TTC549 (cell line): Measurements from ENCODE around the gene RARRES2.

Experiments used
- FAIRE-seq: peaks from 2 replicates; lab custom pipeline; 2012; peaks lifted over from hg19 to GRCh38; lab: Jason Lieb, UNC

The RARRES2 gene

GRCh38 chr7:150376560-150376959 lies 35.1 kb upstream of the RARRES2 start:
- FAIRE-seq: no peak

GRCh38 chr7:150375662-150376521 lies 34.5 kb upstream of the RARRES2 start:
- no peak for FAIRE-seq

GRCh38 chr7:150374472-150374871 lies 33.0 kb upstream of the RARRES2 start:
- FAIRE-seq: no peak

DNA sequence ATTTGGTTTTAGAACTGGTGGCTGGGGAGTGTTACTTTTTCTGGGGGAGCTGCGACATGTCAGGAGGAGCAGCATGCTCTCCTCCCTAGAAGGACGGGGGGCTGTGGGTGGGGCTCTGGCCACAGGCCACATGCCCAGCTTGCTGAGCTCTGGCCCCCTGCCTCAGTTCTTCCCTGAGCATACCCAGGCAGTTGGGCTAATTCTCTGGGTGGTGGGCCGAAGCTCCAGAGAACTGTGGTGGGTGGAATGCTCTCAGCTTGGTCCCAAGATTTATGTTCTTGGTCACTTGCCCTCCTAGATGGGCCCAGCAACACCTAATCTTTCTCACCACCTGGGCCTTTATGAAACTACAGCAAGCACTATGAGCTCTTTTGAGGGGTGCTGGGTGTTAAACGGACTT lies 32.6 kb upstream of the RARRES2 start:
- no peak for FAIRE-seq

DNA sequence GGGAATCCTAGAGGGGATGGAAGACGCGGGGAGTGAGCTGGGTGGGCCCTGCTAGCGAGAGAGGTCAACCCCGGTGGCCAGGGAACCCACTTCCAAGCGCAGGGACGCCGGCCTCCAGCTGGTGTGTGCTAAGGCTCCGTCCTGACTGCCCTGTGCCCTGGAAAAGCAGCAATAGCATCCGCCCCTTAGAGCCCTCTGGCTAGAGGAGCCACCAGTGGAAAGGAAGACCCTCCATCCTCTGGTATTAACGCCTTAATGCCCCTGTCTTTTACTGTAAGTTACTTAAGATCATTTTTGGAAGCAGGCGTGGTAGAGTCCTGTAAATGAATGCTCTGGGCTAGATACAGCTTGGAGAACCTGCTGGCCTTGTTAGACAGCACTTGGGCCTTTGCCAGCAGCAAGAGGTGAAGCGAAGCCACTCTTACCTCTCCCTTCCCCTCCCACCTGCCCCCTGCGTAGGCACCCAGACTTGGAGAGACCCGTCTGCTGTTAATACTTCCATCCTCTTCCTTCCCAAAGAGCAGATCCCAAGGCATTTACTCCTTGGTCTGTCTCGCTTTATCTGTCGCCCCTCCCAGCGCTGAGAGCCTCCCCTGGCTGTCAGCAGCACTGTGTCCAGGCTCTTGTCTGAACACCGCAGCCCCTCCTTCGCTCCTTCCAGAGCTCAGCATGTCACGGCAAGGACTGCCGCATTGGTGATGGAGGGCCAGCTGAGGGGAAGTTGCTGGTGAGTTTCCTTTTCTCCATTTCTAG lies 31.8 kb upstream of the RARRES2 start:
- FAIRE-seq: no peak

DNA sequence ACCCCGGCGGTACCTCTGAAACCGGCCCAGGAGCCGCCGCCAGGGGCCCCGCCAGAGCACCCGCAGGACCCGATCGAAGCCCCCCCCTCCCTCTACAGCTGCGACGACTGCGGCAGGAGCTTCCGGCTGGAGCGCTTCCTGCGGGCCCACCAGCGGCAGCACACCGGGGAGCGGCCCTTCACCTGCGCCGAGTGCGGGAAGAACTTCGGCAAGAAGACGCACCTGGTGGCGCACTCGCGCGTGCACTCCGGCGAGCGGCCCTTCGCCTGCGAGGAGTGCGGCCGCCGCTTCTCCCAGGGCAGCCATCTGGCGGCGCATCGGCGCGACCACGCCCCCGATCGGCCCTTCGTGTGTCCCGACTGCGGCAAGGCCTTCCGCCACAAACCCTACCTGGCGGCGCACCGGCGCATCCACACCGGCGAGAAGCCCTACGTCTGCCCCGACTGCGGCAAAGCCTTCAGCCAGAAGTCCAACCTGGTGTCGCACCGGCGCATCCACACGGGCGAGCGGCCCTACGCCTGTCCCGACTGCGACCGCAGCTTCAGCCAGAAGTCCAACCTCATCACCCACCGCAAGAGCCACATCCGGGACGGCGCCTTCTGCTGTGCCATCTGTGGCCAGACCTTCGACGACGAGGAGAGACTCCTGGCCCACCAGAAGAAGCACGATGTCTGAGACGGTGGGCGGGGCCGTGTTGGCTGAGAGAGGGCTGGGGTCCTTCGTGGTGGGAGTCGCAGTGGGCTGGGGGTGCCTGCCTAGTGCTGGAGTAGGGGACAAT lies 31.0 kb upstream of the RARRES2 start:
- no peak for FAIRE-seq

DNA sequence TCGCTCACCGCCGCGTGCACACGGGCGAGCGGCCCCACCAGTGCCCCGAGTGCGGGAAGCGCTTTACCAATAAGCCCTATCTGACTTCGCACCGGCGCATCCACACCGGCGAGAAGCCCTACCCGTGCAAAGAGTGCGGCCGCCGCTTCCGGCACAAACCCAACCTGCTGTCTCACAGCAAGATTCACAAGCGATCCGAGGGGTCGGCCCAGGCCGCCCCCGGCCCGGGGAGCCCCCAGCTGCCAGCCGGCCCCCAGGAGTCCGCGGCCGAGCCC lies 30.5 kb upstream of the RARRES2 start:
- FAIRE-seq: no peak

DNA sequence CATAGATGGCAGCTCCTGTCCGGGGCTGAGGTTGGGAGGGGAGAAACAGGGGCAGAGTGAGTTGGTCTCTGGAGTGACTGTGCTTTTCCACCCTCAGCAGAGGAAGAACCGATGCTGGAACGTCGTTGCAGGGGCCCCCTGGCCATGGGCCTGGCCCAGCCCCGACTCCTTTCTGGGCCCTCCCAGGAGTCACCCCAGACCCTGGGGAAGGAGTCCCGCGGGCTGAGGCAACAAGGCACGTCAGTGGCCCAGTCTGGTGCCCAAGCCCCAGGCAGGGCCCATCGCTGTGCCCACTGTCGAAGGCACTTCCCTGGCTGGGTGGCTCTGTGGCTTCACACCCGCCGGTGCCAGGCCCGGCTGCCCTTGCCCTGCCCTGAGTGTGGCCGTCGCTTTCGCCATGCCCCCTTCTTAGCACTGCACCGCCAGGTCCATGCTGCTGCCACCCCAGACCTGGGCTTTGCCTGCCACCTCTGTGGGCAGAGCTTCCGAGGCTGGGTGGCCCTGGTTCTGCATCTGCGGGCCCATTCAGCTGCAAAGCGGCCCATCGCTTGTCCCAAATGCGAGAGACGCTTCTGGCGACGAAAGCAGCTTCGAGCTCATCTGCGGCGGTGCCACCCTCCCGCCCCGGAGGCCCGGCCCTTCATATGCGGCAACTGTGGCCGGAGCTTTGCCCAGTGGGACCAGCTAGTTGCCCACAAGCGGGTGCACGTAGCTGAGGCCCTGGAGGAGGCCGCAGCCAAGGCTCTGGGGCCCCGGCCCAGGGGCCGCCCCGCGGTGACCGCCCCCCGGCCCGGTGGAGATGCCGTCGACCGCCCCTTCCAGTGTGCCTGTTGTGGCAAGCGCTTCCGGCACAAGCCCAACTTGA lies 29.9 kb upstream of the RARRES2 start:
- FAIRE-seq: no peak

DNA sequence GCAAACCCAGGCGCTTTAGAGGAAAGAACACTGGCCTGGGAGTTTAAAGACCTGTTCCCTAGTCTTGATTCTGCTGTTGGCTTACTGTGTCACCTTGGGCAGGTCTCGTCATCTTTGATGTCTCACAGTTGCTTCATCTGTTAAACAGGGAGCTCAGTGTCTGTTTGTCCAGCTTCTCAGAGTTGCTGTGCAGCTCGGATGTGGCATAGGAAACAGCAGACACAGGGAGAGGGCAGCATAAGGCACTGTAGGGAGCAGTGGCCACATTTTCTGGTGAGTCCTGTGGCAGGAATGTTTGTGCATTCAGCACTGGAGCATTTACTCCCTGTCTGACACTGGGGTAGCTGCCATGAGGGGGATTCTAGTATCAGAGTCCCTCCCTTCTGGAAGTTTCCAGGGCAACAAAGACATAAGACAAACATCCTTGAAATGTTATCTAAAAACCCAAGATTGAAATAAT lies 29.2 kb upstream of the RARRES2 start:
- no peak for FAIRE-seq

DNA sequence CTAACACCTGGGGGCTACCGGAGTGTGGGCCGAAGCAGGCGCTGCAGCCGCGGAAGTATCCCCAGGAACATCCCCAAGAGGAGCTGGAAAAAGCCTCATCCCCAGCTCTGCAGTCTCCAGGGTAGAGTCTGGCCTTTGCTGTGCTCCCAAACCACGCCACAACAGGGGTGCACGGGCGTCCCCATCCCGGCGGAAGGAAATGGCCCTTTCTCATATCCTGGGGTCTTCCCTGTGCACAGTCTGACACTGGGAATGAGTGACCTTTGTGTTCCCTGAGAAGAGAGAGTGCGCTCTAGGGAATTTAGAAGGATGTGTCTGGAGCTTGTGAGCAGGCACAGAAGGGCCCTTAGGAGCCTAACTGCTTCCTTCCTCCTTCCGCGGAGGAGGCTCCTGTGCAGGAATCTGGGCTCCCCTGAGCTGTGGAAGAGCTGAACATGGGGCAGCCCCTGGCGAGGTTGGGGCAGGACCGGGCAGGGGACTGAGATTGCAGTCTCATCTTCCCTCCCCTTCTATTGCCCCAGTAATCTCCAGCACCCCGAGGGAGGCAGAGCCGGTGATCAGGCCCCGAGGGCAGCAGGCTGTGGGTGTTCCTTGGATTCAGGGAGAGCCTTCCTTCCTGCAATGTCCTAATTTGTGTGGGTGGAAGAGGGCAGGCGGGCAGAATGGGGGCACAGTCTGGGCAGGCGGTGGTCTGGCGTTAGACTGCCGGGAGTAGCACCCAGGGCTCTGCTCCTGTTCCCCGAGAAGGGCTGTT lies 28.5 kb upstream of the RARRES2 start:
- FAIRE-seq: no peak

GRCh38 chr7:150368884-150369747 lies 27.7 kb upstream of the RARRES2 start:
- FAIRE-seq: no peak

GRCh38 chr7:150368096-150368883 lies 26.9 kb upstream of the RARRES2 start, which contains the start of gene REPIN1:
TSS of gene REPIN1 (plus strand) at chr7:150368822. CDS start at chr7:150369712, 890 bp downstream.
- no peak for FAIRE-seq

DNA sequence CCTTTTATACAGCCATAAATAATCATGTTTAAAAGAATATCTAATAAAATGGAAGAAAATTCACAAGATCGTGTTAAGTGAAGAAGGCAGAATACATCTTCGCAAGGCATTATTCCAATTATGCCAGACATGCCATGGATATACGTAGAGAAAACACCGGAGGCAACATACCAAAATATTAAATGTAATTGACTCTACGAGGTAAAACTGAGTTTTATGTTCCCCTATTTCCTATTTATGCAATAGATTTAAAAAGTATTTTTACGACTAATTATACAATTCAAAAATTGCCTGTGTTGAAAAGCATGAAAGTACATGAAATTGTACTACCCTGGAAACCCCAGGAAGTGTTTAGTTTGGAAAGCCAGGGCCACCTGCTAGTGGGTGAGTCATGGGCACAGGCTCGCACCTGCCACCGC lies 26.3 kb upstream of the RARRES2 start:
- no peak for FAIRE-seq

DNA sequence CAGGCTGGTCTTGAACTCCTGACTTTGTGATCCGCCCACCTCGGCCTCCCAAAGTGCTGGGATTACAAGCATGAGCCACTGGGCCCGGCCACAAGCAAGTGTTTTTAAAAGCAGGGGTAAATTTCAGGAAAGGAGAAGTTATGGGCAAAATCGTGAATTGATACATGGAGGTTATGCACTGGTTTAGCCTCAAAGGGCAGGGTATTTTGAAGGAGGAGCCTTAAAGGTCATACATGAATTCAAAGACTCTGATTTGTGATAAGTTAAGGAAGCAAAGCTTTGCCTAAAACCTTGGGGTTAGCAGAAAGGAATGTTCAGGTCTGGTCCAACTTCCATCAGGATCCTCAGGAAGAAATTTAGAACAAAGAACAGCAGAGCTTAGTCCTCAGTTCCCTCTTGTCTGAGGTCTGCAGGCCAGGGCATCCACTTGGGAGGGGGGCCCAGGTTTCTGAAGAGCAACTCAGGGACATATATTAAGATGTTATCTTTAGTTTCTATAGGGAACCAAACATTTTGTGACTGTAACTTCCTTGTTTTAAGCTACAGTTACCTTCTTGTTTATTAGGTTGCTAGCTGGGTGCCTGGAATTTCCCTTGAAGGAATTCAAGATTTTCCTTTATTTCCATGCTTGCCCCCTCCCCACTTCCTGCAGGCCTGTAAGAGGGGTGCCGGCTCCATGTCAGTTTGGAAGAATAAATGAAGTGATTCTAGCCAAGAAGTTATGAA lies 24.4 kb upstream of the RARRES2 start:
- no peak for FAIRE-seq

DNA sequence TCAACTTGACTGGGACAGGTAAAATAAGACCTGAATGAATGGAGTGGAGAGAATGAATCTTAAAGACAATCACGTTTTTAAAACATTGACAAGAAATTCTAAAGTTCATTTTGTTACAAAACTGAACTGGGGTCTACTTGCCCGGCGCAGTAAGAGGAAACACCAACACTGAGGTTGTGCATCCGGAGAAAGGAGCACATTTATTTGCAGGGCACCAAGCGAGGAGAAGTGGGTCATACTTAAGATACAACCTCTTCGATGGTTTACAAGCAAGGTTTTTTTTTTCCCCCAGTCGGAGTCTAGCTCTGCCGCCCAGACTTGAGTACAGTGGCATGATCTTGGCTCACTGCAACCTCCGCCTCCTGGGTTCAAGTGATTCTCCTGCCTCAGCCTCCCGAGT lies 23.8 kb upstream of the RARRES2 start:
- FAIRE-seq: no peak

DNA sequence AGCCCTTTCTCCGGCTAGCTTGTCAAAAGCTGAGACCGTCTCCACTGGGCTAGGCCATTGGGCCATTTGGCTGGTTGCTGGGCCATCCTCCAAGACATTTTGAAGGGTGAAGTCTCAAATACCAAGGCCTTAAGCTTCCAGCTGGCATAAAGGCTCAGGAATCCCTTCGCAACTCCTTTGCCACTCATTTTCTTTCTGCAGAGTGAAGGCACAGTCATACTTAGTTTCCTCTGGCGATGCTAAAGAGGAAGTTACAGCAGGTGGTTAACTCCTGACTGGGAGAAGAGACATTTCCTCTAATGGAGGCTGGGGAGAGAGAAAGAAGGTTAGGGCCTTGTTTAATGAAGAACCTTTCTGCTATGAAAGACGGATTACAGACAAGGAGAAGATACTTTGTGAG lies 22.4 kb upstream of the RARRES2 start:
- FAIRE-seq: no peak

- no peak for FAIRE-seq
Measured at GRCh38 chr7:150363370-150363769, 21.9 kb upstream of the RARRES2 start.

DNA sequence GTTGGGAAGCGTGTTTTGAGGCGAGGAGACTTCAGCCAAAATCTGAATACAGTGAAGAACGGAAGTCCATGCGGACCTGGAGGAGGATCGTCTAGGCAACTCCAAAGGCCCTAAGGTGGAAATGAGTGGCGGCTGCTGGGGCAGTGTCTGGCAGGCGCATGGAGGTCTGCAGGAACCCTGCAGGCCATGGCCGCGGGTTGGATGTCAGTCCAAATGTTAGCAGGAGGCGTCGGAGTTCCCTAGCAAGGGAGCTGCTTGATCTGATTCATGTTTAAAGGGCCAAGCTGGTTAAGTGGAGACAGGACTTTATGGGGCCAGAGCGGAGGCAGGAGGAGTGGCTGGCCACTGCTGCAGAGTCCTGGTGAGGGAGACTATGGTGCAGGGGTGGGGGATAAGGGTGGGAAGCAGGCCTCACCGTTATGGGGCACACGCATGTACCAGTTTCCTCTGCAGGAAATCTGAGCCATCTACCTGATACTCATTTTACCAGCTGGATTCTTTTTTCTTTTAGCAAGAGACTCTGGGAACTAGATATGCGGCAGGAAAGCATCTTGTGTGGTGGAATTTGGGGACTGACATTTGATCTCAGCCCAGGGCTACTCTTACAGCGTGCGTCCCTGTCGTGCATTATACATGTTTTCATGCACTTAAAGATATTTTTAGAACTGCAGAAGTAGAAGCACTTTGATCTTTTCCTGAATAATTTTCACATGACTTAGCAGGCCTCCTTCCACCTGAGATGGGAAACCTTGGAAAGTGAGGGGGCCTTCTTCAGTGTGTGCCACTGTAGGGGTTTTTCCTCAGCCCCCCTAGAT lies 20.6 kb upstream of the RARRES2 start:
- no peak for FAIRE-seq
